HG02840 (cell line): ENCODE measurements around the gene STAC.
"Not testable (repeated sequence)": the region's sequence is repeated elsewhere in the genome, so short reads cannot be mapped to it uniquely, and the experiment has no call there.

Experiments used
- ATAC-seq: cut with Tn5 transposase; IDR thresholded peaks from one replicate; pipeline ENCODE4 v1.9.1; 2021; ENCODE audit warnings: mild to moderate bottlenecking, moderate library complexity, moderate number of reproducible peaks; ENCODE audit not compliant: unreplicated experiment, low FRiP score

Gene STAC

GRCh38 chr3:36562945-36563344 is 182.6 kb downstream of the STAC start:
- no peak for ATAC-seq

DNA sequence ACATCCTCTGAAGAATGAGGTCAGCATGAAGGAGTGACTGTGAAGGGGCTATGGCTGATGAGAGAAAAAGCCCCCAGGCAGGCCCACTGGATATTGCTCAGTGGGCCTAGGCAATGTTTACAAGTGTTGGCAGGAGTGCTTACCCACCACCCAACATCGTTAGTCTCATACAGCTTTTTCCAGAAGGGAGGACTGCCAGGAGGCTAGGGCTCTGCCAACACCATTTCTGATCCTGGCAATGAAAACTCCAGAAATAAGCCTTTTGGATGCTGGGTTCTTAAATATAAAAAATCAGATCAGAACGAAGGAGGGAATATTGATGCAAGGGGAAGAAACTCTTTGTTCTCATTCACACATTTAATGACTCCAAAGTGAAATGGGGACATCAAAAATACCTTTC is 194.9 kb downstream of the STAC start:
- ATAC-seq: no peak

DNA sequence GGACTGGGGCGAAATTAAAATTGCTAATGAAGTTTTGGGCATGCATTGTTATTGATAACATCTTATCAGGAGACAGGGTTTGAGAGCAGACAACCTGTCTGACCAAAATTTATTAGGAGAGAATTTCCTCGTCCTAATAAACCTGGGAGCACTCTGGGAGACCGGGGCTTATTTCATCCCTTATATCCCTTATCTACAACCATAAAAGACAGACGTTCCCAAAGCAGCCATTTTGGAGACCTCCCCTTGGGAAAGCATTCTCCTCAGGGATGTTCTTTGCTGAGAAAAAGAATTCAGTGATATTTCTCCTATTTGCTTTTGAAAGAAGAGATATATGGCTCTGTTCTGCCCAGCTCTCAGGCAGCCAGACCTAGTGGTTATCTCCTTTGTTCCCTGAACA is 198.1 kb downstream of the STAC start:
- not testable (repeated sequence) for ATAC-seq

DNA sequence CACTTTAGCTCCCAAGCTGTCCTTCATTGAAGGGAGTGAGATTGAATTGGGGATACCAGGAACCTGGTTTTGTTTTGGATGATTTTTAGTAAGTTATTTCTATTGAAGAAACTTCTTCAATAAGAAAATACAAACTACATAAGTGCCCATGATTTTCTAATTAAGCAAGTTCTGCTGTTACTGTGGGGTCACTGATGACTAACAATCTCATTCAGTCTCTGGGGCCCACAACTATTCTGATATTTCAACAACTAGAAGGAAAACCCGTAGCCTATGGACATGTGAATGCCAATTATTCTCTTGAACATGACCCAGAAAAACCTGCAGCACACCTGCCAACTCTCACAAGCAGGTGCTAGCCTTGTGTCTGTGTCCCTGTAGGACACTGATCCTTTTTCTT is 199.4 kb downstream of the STAC start:
- no peak for ATAC-seq

DNA sequence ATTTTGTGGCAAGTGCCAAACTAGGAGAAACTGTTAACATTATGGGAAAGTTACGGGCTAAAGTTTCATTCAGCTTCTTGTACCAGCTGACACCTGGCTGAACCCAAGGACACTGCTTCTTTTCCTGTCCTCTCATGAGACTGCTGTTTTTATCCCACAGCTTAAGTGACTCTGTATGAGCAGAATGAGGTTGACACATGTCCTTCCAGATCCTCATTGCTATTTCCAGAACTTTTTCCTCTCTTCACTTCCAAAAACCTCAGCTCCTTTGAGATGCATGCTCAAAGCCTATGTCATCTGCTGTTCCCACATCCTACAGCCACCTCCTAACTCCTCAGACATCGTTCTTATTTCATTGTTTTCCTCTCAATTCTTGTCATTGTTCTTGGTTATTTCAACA is 200.4 kb downstream of the STAC start:
- no peak for ATAC-seq

DNA sequence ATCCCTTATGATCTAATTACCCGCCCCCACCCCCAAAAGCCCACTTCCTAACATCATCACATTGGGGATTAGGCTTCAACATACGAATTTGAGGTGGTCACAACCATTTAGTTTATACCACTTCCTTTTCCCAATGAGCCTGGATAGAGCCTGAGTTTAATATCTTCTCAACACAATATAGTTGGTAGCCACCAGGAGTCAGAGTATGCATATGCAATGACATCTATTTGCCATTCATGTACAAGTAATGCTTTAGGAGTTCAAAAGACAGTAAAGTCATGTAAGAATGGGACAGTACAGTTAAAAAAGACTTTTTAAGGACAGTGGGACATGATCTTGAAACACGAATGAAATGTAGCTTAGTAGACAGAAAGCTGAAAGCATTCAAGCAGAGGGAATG is 211.7 kb downstream of the STAC start:
- no peak for ATAC-seq

DNA sequence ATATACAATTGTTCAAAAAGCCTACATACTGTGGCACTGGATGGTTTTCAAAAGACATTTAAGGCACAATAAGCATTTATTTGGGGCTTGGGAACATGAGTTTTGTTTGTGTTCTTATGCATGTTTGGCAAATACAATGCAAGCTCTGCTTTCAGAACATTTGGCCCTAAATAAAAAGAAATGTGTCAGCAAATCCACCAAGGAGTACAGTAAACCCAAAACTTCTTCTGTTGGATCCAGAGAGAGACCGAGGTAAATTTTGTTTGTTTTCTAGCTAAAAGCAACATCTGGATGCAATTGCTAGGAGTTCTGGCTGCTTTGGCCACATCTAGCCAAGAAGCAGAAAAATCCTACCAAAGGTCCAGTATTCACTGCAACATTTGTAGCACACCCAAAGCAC is 215.2 kb downstream of the STAC start:
- no peak for ATAC-seq

GRCh38 chr3:36596419-36596818 is 216.1 kb downstream of the STAC start:
- ATAC-seq: no peak

DNA sequence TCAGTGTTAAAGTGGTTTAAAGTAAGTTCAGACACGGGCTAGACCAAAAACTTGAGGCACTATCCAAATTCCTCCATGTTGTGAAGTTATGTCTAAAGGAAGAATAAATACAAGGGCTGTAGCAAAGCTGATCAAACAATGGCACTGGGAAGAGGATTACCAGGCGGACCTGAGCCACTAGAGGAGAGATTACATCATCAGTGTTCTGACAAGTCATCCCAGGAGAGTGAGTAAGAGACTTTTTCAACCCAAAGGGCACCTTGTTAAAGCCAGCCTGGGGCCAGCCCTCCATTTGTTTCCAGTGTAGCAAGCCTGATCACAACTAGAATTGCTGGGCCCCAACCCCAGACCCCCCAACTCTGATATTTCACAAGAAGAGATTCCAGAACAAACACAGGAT is 217.1 kb downstream of the STAC start:
- ATAC-seq: no peak
